ENCODE measurements around the gene SERINC3.
"Not testable (repeated sequence)": the region's sequence is repeated elsewhere in the genome, so short reads cannot be mapped to it uniquely, and the experiment has no call there.

Gene SERINC3

GRCh38 chr20:44561876-44562275 lies 40.0 kb upstream of the SERINC3 start:
- no peaks in the 10 kb centered on the region for H3K9me3 ChIP-seq
- no peaks in the 10 kb centered on the region for H3K27me3 ChIP-seq
- no peaks in the 10 kb centered on the region for H3K36me3 ChIP-seq
- H3K4me1 ChIP-seq (ENCODE audit: control insufficient read depth in 1 of 2, insufficient read depth in 1 of 2, low read depth in 1 of 2, low read length in 1 of 2), result no peaks in the 10 kb centered on the region
- no peak overlapping the region for H3K27ac ChIP-seq
- no peak overlapping the region for H3K4me3 ChIP-seq (ENCODE audit: low read depth in 1 of 2, low read length in 1 of 2)
- TF ChIP-seq, protein P1, sequence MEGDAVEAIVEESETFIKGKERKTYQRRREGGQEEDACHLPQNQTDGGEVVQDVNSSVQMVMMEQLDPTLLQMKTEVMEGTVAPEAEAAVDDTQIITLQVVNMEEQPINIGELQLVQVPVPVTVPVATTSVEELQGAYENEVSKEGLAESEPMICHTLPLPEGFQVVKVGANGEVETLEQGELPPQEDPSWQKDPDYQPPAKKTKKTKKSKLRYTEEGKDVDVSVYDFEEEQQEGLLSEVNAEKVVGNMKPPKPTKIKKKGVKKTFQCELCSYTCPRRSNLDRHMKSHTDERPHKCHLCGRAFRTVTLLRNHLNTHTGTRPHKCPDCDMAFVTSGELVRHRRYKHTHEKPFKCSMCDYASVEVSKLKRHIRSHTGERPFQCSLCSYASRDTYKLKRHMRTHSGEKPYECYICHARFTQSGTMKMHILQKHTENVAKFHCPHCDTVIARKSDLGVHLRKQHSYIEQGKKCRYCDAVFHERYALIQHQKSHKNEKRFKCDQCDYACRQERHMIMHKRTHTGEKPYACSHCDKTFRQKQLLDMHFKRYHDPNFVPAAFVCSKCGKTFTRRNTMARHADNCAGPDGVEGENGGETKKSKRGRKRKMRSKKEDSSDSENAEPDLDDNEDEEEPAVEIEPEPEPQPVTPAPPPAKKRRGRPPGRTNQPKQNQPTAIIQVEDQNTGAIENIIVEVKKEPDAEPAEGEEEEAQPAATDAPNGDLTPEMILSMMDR (IDR thresholded peaks at IDR 0.05), result no peak

DNA sequence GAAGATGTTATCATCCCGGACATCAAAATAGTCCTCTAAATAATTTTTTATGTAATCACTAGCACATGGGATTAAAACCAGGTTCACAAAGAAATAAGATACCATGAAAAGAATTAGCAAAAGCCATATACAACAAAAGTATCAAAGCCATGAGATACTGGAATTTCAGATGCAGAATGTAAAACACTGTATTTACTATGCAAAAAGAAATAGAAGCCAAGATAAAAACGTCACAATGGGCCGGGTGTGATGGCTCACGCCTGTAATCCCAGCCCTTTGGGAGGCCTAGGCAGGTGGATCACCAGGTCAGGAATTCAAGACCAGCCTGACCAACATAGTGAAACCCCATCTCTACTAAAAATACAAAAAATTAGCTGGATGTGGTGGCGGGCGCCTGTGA lies 38.9 kb upstream of the SERINC3 start:
- H3K27me3 ChIP-seq; H3K4me1 ChIP-seq (ENCODE audit: control insufficient read depth in 1 of 2, insufficient read depth in 1 of 2, low read depth in 1 of 2, low read length in 1 of 2); H3K27ac ChIP-seq; H3K4me3 ChIP-seq (ENCODE audit: low read depth in 1 of 2, low read length in 1 of 2); H3K9me3 ChIP-seq; H3K36me3 ChIP-seq: not testable (repeated sequence)

DNA sequence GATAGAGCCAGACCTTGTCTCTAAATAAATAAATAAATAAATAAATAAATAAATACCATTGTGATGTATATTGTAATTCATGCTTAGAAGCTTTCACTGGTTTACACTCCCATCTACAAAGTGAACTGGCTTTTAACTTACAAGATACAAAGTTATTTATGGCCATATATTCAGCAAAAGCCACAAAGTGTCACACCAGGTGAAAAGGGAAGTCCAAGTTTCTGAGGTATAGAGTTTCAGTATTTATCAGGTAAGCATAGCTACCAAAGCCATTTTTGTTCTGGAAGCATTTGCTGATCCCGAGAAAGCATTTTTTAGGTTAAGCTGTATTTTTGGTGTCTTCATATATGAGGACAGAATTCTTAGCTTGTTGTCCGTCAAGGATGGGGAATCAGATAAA lies 38.4 kb upstream of the SERINC3 start:
- Histone ChIP-seq H3K27ac (no peak overlapping the region), H3K27me3 (no peaks in the 10 kb centered on the region), H3K4me3 (ENCODE audit: low read depth in 1 of 2, low read length in 1 of 2) (no peak overlapping the region), H3K4me1 (ENCODE audit: control insufficient read depth in 1 of 2, insufficient read depth in 1 of 2, low read depth in 1 of 2, low read length in 1 of 2) (no peaks in the 10 kb centered on the region), H3K9me3 (no peaks in the 10 kb centered on the region), H3K36me3 (no peaks in the 10 kb centered on the region)
- TF ChIP-seq, protein P1 (IDR thresholded peaks at IDR 0.05), result no peak

DNA sequence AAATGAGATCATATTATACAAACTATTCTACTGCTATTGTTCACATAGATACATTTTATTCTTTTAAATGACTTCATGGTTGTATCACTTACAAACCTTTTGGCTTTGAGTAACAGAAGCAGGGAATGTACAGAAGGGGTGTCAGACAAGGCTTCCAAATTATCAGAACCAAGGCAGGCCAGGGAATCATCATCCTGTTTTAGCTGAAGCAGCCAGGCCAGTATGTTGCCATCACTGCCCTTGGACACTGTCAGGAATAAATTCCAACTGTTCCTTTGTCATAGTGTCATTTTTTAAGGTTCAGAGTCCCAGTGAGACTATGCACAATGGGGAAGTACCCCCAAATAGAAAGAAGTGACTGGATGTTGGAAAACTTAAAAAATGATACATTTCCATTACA lies 37.4 kb upstream of the SERINC3 start:
- Histone ChIP-seq H3K4me1 (ENCODE audit: control insufficient read depth in 1 of 2, insufficient read depth in 1 of 2, low read depth in 1 of 2, low read length in 1 of 2) (no peaks in the 10 kb centered on the region), H3K27me3 (no peaks in the 10 kb centered on the region), H3K4me3 (ENCODE audit: low read depth in 1 of 2, low read length in 1 of 2) (no peak overlapping the region), H3K36me3 (no peaks in the 10 kb centered on the region), H3K9me3 (no peaks in the 10 kb centered on the region), H3K27ac (no peak overlapping the region)
- TF ChIP-seq, protein P1 (IDR thresholded peaks at IDR 0.05), result no peak

DNA sequence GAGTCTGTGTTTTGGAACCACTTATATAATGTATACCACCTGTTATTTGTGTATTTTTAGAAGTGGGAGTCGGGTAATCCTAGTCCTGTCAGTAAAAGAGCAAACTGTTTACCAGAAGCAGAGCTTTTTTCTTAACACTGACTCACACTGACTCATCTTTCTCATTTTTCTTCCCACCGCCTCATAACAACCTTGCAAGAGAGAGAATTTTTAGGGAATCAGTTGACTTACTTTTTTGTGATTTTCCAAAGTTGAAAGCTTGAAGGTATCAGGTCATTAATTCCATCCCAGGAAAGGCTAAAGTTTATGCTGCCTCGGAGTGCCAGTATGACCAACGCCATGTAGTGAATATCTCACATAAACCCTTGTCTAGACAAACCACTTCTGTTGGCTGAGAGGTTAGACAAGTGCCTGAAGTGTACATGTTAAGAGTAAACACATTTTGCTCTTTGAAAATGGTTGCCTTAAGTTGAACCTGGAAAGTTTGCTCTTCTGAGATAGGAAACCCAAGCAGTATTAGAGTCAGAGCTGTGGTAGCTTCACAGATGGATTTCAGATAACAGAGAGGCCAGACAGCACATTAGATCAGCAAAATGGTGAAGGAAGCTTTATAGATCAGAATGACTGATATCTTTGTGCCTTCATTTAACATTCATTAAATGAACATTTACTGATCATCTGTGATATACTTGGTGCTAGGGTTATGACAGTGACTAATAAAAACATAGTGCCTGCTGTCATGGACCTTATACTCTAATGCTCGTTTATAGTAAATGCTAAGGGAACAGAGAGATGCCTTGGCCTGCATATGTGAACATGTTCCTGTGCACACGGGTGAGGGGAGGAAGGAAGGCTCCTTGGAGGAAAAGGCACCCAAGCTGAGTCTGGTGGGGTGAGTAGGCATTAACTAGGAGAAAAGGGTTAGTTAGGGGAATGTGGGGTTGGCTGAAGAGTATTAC lies 31.4 kb upstream of the SERINC3 start:
- no peaks in the 10 kb centered on the region for H3K36me3 ChIP-seq
- no peaks in the 10 kb centered on the region for H3K4me1 ChIP-seq (ENCODE audit: control insufficient read depth in 1 of 2, insufficient read depth in 1 of 2, low read depth in 1 of 2, low read length in 1 of 2)
- no peaks in the 10 kb centered on the region for H3K9me3 ChIP-seq
- H3K27me3 ChIP-seq, result no peaks in the 10 kb centered on the region
- H3K27ac ChIP-seq, result no peak overlapping the region
- H3K4me3 ChIP-seq (ENCODE audit: low read depth in 1 of 2, low read length in 1 of 2), result no peak overlapping the region
- TF ChIP-seq, protein P1 (IDR thresholded peaks at IDR 0.05), result no peak

- no peak overlapping the region for H3K27ac ChIP-seq
- no peaks in the 10 kb centered on the region for H3K36me3 ChIP-seq
- H3K9me3 ChIP-seq, result no peaks in the 10 kb centered on the region
- H3K4me1 ChIP-seq (ENCODE audit: control insufficient read depth in 1 of 2, insufficient read depth in 1 of 2, low read depth in 1 of 2, low read length in 1 of 2), result no peaks in the 10 kb centered on the region
- H3K27me3 ChIP-seq, result no peaks in the 10 kb centered on the region
- no peak overlapping the region for H3K4me3 ChIP-seq (ENCODE audit: low read depth in 1 of 2, low read length in 1 of 2)
- TF ChIP-seq, protein P1 (IDR thresholded peaks at IDR 0.05), result no peak
Measured at GRCh38 chr20:44552568-44552949, 30.7 kb upstream of the SERINC3 start.

Data from neutrophil (primary cell).